Naive thymus-derived CD8-positive, alpha-beta T cell (primary cell): Measurements from ENCODE around the gene POLR3H. TPM values are rescaled to one million over a fixed set of nuclear protein-coding genes. Genes with fewer than 3 reads are reported as not detected.
"Not testable (repeated sequence)": the region's sequence is repeated elsewhere in the genome, so short reads cannot be mapped to it uniquely, and the experiment has no call there.

Experiments
- ATAC-seq, 2 donors: fragments of 150-1000 bp; cut with Tn5 transposase in 1 of 2; sonication (Bioruptor Pico), chemical (Tn5 transposase) in 1 of 2; 1 replicate in 1 of 2; 2 replicates in 1 of 2; pipeline ENCODE4 v1.10.0; 2021; ENCODE audit warnings: mild to moderate bottlenecking in 2 of 2, moderate library complexity in 2 of 2
- POLR2A ChIA-PET: fragments of 350-600 bp; sonication (Branson Sonifier 250); formaldehyde crosslinking; loops from one replicate; lab custom pipeline; 2021; ENCODE audit warnings: antibody characterized with exemption; lab: Charles Lee
- DNase-seq, 10 donors: peaks; one replicate each; pipeline versions ENCODE4 v3.0.0 to v3.0.0-alpha.2; 2020 to 2022
- H3K27ac Mint-ChIP-seq, 10 donors: one replicate each; pipeline ENCODE4 v1.8.0; 2020 to 2022; ENCODE audit warnings: mild to moderate bottlenecking in 10 of 10, mixed read lengths in 10 of 10, moderate library complexity in 4 of 10, inconsistent platforms in 1 of 10
- H3K27me3 Mint-ChIP-seq, 5 donors: one replicate each; pipeline ENCODE4 v1.8.0; 2021 to 2022; ENCODE audit warnings: mixed read lengths in 5 of 5
- H3K36me3 Mint-ChIP-seq, 3 donors: one replicate each; pipeline ENCODE4 v1.8.0; 2020 to 2022; ENCODE audit warnings: mixed read lengths in 3 of 3, mild to moderate bottlenecking in 2 of 3, inconsistent platforms in 1 of 3
- H3K4me1 Mint-ChIP-seq, 4 donors: one replicate each; pipeline ENCODE4 v1.8.0; 2021 to 2022; ENCODE audit warnings: mixed read lengths in 4 of 4
- H3K4me3 Mint-ChIP-seq, 10 donors: one replicate each; pipeline ENCODE4 v1.8.0; 2020 to 2022; ENCODE audit warnings: mild to moderate bottlenecking in 10 of 10, mixed read lengths in 10 of 10, moderate library complexity in 6 of 10, inconsistent platforms in 1 of 10
- H3K9me3 Mint-ChIP-seq, 9 donors: one replicate each; pipeline ENCODE4 v1.8.0; 2020 to 2022; ENCODE audit warnings: mixed read lengths in 9 of 9, mild to moderate bottlenecking in 3 of 9, inconsistent platforms in 1 of 9, moderate library complexity in 1 of 9
- polyA plus RNA-seq, 3 donors: library from polyadenylated mRNA; unstranded; fragments of 300-500 nt; fragmentation: Illumina TruSeq; gene quantifications; one replicate each; pipeline ENCODE4 v1.2.3, GENCODE V29; 2021
- total RNA-seq, 8 experiments: library from RNA in 2 of 8; stranded (reverse) in 2 of 8; gene quantifications; one replicate each; pipeline ENCODE4 v1.2.3 and lab custom pipeline; 2021 to 2026

The POLR3H gene
- total and polyA plus RNA-seq, 5 experiments from 2014 or later = 24.7 to 54.6 (median 30.9) TPM

- no peak overlapping the region for H3K4me3 Mint-ChIP-seq
- DNase-seq (peak in 5 of 10 donors; percentile 9 to 28 (median 23)), ATAC-seq (peak; percentile 61 to 63)
- POLR2A ChIA-PET = interaction anchor here (0.9 to 1.1 kb wide), 2 partner anchors 13 to 44 kb away, joined by 3 to 4 read pairs; partner anchors contain the start of genes DESI1, PMM1 and XRCC6
- H3K9me3 Mint-ChIP-seq = no peaks in the 10 kb centered on the region
- no peak overlapping the region for H3K27ac Mint-ChIP-seq
- H3K27me3 Mint-ChIP-seq = no peaks in the 10 kb centered on the region
- H3K36me3 Mint-ChIP-seq = peaks cover 0 to 26% (median 2%) of the 10 kb centered on the region in 3 donors
- H3K4me1 Mint-ChIP-seq = peaks cover 0 to 4% (median 1%) of the 10 kb centered on the region in 4 donors
Measured at GRCh38 chr22:41576877-41577276, 32.6 kb upstream of the POLR3H start.

GRCh38 chr22:41575533-41575932, 31.3 kb upstream of the POLR3H start:
- peaks cover 0 to 4% (median 1%) of the 10 kb centered on the region in 4 donors for H3K4me1 Mint-ChIP-seq
- no peak overlapping the region for H3K4me3 Mint-ChIP-seq
- POLR2A ChIA-PET = no interaction called here
- H3K27ac Mint-ChIP-seq = no peak overlapping the region
- DNase-seq (no peak), ATAC-seq (no peak)
- no peaks in the 10 kb centered on the region for H3K9me3 Mint-ChIP-seq
- H3K27me3 Mint-ChIP-seq = no peaks in the 10 kb centered on the region
- H3K36me3 Mint-ChIP-seq = peaks cover 0 to 22% (median 2%) of the 10 kb centered on the region in 3 donors

DNA sequence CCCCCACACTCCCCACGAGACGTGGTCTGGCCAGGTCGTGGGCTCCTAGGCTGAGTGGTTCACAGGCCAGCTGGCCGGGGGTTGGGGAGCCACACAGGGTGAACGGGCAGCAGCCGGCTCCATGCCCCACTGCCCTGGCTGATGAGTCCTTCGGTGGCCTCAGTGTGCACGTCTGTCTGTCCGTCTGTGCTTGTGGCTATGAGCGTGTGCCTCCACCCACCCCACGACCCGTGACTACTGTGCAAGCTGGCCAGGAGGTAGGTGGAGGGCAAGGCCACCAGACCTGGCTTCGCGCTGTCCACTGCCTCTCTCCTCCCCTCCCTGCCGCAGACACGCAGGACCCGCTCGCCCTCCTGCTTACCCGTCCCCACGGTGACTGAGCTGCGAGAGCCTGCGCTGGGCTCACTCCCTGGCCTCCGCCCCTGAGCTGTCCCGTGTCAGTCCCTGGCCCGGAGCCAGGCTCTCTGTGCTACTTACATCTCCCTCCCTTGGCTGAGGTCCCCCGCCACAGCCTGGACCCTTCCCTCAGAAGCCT, 30.6 kb upstream of the POLR3H start:
- DNase-seq = no peak
- Mint-ChIP-seq H3K9me3 (no peaks in the 10 kb centered on the region), H3K27ac (no peak overlapping the region), H3K4me3 (no peak overlapping the region), H3K4me1 (peaks cover 0 to 2% (median under 1%) of the 10 kb centered on the region in 4 donors), H3K36me3 (peaks cover 0 to 16% (median 2%) of the 10 kb centered on the region in 3 donors), H3K27me3 (no peaks in the 10 kb centered on the region)
- POLR2A ChIA-PET = interaction anchor here (0.6 kb wide), 1 partner anchor 8 kb away, joined by 4 read pairs; no protein-coding TSS in a partner anchor
- no peak for ATAC-seq

GRCh38 chr22:41573677-41574076, 29.4 kb upstream of the POLR3H start:
- Mint-ChIP-seq H3K4me1 (peaks cover 0 to 2% (median under 1%) of the 10 kb centered on the region in 4 donors), H3K36me3 (peaks cover 0 to 16% (median 2%) of the 10 kb centered on the region in 3 donors), H3K9me3 (no peaks in the 10 kb centered on the region), H3K27ac (no peak overlapping the region), H3K27me3 (no peaks in the 10 kb centered on the region), H3K4me3 (no peak overlapping the region)
- POLR2A ChIA-PET = no interaction called here
- DNase-seq = no peak
- ATAC-seq = no peak

- ATAC-seq, H3K27me3 Mint-ChIP-seq, H3K9me3 Mint-ChIP-seq, H3K27ac Mint-ChIP-seq, POLR2A ChIA-PET, H3K36me3 Mint-ChIP-seq, H3K4me1 Mint-ChIP-seq, H3K4me3 Mint-ChIP-seq, DNase-seq: not testable (repeated sequence)
Measured at GRCh38 chr22:41572305-41572704, 28.0 kb upstream of the POLR3H start.

DNA sequence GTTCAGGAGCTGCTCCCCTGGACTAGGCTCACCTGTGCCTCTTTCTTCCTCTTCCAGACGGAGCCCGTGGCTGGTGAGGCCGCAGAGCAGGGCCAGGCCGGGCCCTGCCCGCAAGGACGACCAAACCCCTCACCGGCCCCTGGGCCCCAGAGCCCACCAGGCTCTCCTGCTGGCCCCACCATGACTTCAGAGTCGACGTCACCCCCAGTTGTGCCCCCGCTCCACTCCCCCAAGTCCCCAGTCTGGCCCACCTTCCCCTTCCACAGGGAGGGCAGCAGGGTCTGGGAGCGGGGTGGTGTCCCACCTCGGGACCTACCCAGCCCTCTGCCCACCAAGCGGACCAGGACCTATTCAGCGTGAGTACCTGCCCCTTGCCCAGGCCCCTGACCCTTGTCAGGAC, 27.5 kb upstream of the POLR3H start:
- H3K36me3 Mint-ChIP-seq = peaks cover 0 to 3% (median under 1%) of the 10 kb centered on the region in 3 donors
- no peaks in the 10 kb centered on the region for H3K9me3 Mint-ChIP-seq
- peaks cover 0 to under 1% (median 0%) of the 10 kb centered on the region in 4 donors for H3K4me1 Mint-ChIP-seq
- DNase-seq (no peak), ATAC-seq (no peak)
- H3K27me3 Mint-ChIP-seq = no peaks in the 10 kb centered on the region
- H3K27ac Mint-ChIP-seq = no peak overlapping the region
- no peak overlapping the region for H3K4me3 Mint-ChIP-seq
- POLR2A ChIA-PET = interaction anchor here (0.7 kb wide), 1 partner anchor 9 kb away, joined by 3 read pairs; no protein-coding TSS in a partner anchor

- POLR2A ChIA-PET = no interaction called here
- Mint-ChIP-seq H3K4me3 (no peak overlapping the region), H3K4me1 (no peaks in the 10 kb centered on the region), H3K9me3 (no peaks in the 10 kb centered on the region), H3K27ac (no peak overlapping the region), H3K36me3 (no peaks in the 10 kb centered on the region), H3K27me3 (no peaks in the 10 kb centered on the region)
- DNase-seq (no peak), ATAC-seq (no peak)
Measured at GRCh38 chr22:41570221-41570620, 26.0 kb upstream of the POLR3H start.

- H3K36me3 Mint-ChIP-seq = no peaks in the 10 kb centered on the region
- no peak overlapping the region for H3K4me3 Mint-ChIP-seq
- POLR2A ChIA-PET = no interaction called here
- ATAC-seq (no peak), DNase-seq (no peak)
- H3K9me3 Mint-ChIP-seq = no peaks in the 10 kb centered on the region
- H3K4me1 Mint-ChIP-seq = no peaks in the 10 kb centered on the region
- no peak overlapping the region for H3K27ac Mint-ChIP-seq
- no peaks in the 10 kb centered on the region for H3K27me3 Mint-ChIP-seq
Measured at GRCh38 chr22:41568811-41569210, 24.5 kb upstream of the POLR3H start.

DNA sequence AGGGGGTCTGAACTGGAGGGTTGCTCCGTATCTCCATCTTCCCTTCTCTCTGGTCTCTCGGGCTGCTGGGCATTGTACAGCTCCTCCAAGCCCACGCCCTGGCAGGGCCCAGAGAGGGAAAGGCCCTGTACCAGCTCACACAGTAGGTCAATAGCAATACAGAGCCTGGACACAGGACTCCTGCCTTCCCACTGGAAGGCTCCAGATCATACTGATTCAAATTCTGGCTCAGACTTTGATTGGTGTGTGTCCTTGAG, 23.2 kb upstream of the POLR3H start:
- Mint-ChIP-seq H3K27me3 (peaks cover 0 to 2% (median 0%) of the 10 kb centered on the region in 5 donors), H3K4me1 (no peaks in the 10 kb centered on the region), H3K36me3 (no peaks in the 10 kb centered on the region), H3K27ac (no peak overlapping the region), H3K4me3 (no peak overlapping the region), H3K9me3 (no peaks in the 10 kb centered on the region)
- DNase-seq = no peak
- ATAC-seq = no peak
- POLR2A ChIA-PET = interaction anchor here (0.7 kb wide), 1 partner anchor 7 kb away, joined by 4 read pairs; no protein-coding TSS in a partner anchor

- H3K27me3 Mint-ChIP-seq = peaks cover 4 to 11% (median 6%) of the 10 kb centered on the region in 5 donors
- ATAC-seq = no peak
- no peaks in the 10 kb centered on the region for H3K4me1 Mint-ChIP-seq
- no peak overlapping the region for H3K4me3 Mint-ChIP-seq
- peak overlapping the region in 1 of 10 donors; percentile 12 for H3K27ac Mint-ChIP-seq
- no peaks in the 10 kb centered on the region for H3K36me3 Mint-ChIP-seq
- DNase-seq = no peak
- POLR2A ChIA-PET = no interaction called here
- no peaks in the 10 kb centered on the region for H3K9me3 Mint-ChIP-seq
Measured at GRCh38 chr22:41565403-41566054, 21.3 kb upstream of the POLR3H start.

GRCh38 chr22:41564563-41564962, 20.3 kb upstream of the POLR3H start:
- Mint-ChIP-seq H3K27ac (no peak overlapping the region), H3K27me3 (peaks cover 4 to 19% (median 9%) of the 10 kb centered on the region in 5 donors), H3K4me3 (no peak overlapping the region), H3K9me3 (no peaks in the 10 kb centered on the region), H3K4me1 (no peaks in the 10 kb centered on the region), H3K36me3 (no peaks in the 10 kb centered on the region)
- no peak for ATAC-seq
- DNase-seq = no peak
- POLR2A ChIA-PET = no interaction called here

- no peaks in the 10 kb centered on the region for H3K4me1 Mint-ChIP-seq
- H3K36me3 Mint-ChIP-seq = no peaks in the 10 kb centered on the region
- POLR2A ChIA-PET = no interaction called here
- no peak for DNase-seq
- H3K27me3 Mint-ChIP-seq = peaks cover 4 to 20% (median 9%) of the 10 kb centered on the region in 5 donors
- ATAC-seq = no peak
- no peak overlapping the region for H3K4me3 Mint-ChIP-seq
- no peak overlapping the region for H3K27ac Mint-ChIP-seq
- H3K9me3 Mint-ChIP-seq = no peaks in the 10 kb centered on the region
Measured at GRCh38 chr22:41563051-41563711, 18.9 kb upstream of the POLR3H start.

- DNase-seq = no peak
- Mint-ChIP-seq H3K9me3 (no peaks in the 10 kb centered on the region), H3K4me1 (no peaks in the 10 kb centered on the region), H3K27ac (no peak overlapping the region), H3K27me3 (peaks cover 8 to 27% (median 11%) of the 10 kb centered on the region in 5 donors), H3K4me3 (no peak overlapping the region), H3K36me3 (no peaks in the 10 kb centered on the region)
- POLR2A ChIA-PET = no interaction called here
- no peak for ATAC-seq
Measured at GRCh38 chr22:41562461-41562860, 18.2 kb upstream of the POLR3H start.
